Skin epidermis (tissue), 12 donors: Measurements from ENCODE around the gene GCDH.

Experiments used
- H3K27ac ChIP-seq, 21 experiments: fragments of 200-600 bp; sonication (generic) in 11 of 21; one replicate each; pipeline ENCODE4 v1.5.0; 2020; ENCODE audit warnings: mild to moderate bottlenecking in 3 of 21, inconsistent platforms in 2 of 21, moderate library complexity in 2 of 21
- H3K4me3 ChIP-seq, 7 experiments: fragments of 200-600 bp; sonication (generic) in 2 of 7; one replicate each; pipeline ENCODE4 v1.5.0; 2020; ENCODE audit warnings: inconsistent platforms in 2 of 7, mild to moderate bottlenecking in 2 of 7, moderate library complexity in 1 of 7

Gene GCDH

GRCh38 chr19:12871681-12872080 lies 19.3 kb upstream of the GCDH start:
- H3K4me3 ChIP-seq = no peak overlapping the region
- no peak overlapping the region for H3K27ac ChIP-seq

DNA sequence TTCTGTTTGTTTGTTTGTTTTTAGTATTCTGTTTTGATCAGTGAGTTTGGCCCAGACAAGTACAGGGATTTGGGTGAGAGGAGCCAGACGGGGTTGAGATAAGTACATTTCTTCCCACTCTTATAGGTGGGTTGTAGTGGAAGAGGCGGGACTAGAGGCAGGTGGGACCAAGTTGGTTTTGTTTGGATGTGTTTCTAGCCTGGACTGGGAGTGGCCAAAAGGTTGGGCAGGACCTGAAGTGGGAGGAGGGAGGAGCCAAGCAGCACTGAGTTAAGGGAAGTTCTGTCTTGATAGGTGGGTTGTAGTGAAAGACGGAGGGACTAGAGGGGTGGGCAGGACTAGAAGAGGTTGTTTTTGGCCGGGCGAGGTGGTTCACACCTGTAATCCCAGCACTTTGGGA lies 18.7 kb upstream of the GCDH start:
- H3K4me3 ChIP-seq = no peak overlapping the region
- no peak overlapping the region for H3K27ac ChIP-seq

- Histone ChIP-seq H3K27ac (no peak overlapping the region), H3K4me3 (peak overlapping the region in 2 of 7 experiments; percentile 3 to 25)
These were observed 17.7 kb upstream of the GCDH start for GRCh38 chr19:12872941-12873890.

GRCh38 chr19:12873891-12874745 lies 16.8 kb upstream of the GCDH start:
- no peak overlapping the region for H3K27ac ChIP-seq
- H3K4me3 ChIP-seq = no peak overlapping the region

DNA sequence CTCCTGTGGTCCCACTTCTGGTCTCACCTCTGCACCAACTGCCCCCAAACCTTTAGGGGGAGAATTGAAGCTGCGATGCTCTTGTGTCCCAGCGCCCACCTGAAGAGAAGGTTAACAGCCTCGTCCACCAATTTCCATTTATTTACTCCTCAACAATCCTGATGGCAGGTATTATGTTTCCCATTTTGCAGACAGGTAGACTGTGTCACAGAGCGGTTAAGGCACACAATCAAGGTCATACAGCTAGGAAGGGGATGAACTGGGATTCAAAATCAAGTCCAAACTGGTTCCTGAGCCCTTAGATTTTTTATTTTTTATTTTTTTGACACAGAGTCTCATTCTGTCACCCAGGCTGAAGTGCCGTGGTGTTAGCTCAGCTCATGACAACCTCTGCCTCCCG lies 15.9 kb upstream of the GCDH start:
- Histone ChIP-seq H3K27ac (no peak overlapping the region), H3K4me3 (no peak overlapping the region)

DNA sequence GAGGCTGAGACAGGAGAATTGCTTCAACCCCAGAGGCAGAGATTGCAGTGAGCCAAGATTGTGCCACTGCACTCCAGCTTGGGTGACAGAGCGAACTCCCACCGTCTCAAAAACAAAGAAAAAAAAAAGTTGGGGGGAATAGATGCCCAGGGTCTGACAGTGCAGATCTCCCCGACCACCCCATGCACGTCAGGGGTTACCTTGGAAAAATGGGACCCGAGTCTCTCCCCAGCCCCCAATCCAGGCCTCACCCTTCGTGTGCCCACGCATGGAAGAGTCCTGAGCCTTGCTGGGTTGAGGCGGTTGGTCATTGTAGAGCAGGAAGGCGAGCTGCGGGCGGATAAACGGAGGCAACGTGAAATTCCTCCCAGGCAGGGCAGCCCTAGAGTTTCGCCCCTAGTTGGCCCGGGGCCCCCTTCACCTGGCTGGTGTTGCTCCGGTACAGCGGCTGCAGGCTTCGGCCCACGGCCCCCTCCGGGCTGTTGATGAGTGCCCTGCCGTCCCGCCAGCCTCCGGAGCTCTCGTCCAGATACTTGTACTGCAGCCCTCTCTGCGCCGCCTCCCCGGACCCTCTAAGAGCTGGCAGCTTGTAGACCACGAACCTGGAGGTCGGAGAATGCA lies 10.3 kb upstream of the GCDH start:
- peak overlapping the region; percentile 14 to 92 (median 85) for H3K27ac ChIP-seq

GRCh38 chr19:12881172-12881808 lies 9.7 kb upstream of the GCDH start, which contains the start of gene DNASE2:
Gene DNASE2 (minus strand): TSS chr19:12881449. CDS start chr19:12881375, 74 bp downstream.
- peak within 1 kb of the TSS; percentile 14 to 92 (median 85) for H3K27ac ChIP-seq

More for the DNA sequence above, 10.3 kb upstream of the GCDH start:
- peak overlapping the region; percentile 54 to 80 (median 64) for H3K4me3 ChIP-seq

GRCh38 chr19:12882589-12882988 lies 8.4 kb upstream of the GCDH start:
- Histone ChIP-seq H3K4me3 (no peak overlapping the region), H3K27ac (peak overlapping the region in 2 of 21 experiments; percentile 6 to 92)

More at GRCh38 chr19:12881172-12881808, 9.7 kb upstream of the GCDH start, which contains the start of gene DNASE2:
- peak within 1 kb of the TSS; percentile 54 to 80 (median 64) for H3K4me3 ChIP-seq

DNA sequence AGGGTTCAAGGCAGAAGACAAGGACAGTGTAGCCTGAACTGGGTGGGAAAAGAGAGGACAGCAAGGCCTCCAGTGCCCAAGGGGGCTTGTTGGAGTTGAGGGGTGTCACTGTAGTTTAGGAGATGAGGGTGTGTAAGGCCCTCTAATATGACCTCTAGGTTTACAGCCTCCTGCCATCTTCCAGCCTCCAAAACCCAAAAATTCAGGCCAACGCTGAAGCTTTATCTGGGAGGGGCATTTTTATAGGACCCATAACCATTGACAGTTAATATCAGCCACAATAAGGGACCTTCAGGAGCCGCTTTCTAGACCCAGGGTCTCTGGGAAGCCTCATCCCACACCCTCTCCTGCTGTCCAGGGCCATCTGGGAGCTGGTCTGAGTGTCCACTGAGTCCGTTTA lies 6.8 kb upstream of the GCDH start:
- Histone ChIP-seq H3K27ac (no peak overlapping the region), H3K4me3 (no peak overlapping the region)

- peak overlapping the region in 1 of 7 experiments; percentile 47 for H3K4me3 ChIP-seq
- peak overlapping the region in 1 of 21 experiments; percentile 46 for H3K27ac ChIP-seq
These were observed 6.4 kb upstream of the GCDH start for GRCh38 chr19:12884627-12884925.

DNA sequence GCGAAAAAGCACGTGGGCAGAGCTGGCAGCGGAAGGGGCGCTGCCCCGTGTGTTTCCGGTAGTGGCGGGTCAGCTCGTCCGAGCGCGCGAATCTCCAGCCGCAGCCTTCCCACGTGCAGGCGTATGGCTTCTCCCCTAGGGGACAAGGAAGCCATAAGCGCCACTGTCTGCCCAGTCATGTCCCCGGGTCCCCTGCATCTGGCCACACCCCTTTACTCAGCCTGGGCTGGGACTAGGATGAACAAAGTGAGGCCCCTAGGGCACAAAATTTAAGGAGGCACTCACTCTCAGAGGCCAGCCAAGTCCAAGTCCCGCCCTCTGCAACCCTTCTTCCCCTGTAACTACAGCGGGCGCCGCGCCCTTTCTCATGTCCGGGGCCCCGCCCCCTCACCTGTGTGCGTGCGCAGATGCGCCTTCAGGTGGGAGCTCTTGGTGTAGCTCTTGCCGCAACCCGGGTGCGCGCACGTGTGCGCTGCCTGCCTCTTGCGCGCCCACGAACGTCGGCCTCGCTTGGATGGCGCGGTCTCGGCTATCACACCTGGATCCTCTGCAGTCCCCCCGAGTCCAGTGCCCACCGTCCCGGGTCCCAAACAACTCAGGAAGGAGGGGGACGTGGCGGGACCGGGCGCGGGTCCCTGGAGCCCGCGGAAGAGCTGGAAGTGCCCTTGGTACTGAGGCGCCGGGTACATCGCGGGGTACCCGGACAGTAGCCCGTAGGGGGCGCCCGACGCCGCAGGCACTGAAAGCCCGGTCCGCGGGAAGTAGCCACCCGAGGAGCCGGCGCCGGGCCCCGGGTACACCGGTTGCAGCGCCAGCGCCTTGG lies 5.8 kb upstream of the GCDH start:
- Histone ChIP-seq H3K4me3 (peak overlapping the region; percentile 13 to 47 (median 33)), H3K27ac (peak overlapping the region in 9 of 21 experiments; percentile 7 to 52 (median 37))

DNA sequence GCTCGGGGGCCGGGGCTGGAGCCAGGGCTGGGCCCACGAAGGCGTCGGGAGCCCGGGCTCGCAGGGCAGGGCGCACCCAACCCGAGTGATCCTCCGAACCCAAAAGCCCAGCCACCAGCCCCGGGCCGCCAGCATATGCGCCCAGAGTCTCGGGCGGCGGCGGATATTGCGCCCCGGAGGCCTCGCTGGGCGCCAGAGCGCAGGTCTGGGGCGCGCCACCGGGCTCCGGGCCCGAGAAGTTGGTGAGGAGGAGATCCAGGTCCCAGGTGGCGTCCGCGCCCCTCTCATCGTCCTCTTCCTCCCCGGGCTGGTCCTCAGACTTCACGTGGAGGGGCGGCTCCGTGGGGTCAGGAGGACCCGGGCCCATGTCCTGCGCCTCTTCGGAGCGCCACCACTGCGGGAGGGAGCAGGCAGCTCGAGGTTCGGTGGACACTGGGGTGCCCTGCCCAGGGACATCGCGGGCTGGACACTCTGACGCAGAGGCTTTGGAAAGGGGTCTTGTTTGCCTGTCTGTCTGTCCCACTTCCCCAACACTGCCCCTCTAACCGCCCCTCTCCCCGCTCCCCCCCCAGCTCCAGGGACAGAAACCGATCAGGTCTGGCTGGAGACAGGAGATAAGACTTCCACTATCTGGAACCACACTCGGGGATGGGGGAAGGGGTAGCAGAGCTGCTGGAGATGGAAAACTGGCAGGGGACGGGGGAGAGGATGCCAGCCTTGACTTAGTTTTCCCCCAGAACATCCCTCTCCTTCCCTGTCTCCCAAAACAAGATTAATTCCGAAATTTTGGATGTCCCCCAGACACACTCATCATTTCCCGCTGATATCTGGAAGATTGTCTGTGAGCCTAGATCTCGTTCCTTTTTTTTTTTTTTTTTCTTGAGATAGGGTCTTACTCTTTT lies 5.0 kb upstream of the GCDH start:
- peak overlapping the region; percentile 13 to 47 (median 33) for H3K4me3 ChIP-seq

GRCh38 chr19:12886651-12886968 lies 4.3 kb upstream of the GCDH start:
- Histone ChIP-seq H3K27ac (no peak overlapping the region), H3K4me3 (no peak overlapping the region)

More for the DNA sequence above, 5.0 kb upstream of the GCDH start:
- H3K27ac ChIP-seq = peak overlapping the region in 9 of 21 experiments; percentile 7 to 52 (median 37)

GRCh38 chr19:12886969-12887747 lies 3.8 kb upstream of the GCDH start, which contains the start of gene KLF1:
Gene KLF1 (minus strand): TSS chr19:12887201. CDS start chr19:12887140, 61 bp downstream.
- peak within 1 kb of the TSS in 5 of 7 experiments; percentile 13 to 47 (median 34) for H3K4me3 ChIP-seq
- H3K27ac ChIP-seq = peak within 1 kb of the TSS in 3 of 21 experiments; percentile 46 to 47 (median 46)

GRCh38 chr19:12888006-12888603 lies 2.9 kb upstream of the GCDH start:
- Histone ChIP-seq H3K4me3 (no peak overlapping the region), H3K27ac (no peak overlapping the region)

- Histone ChIP-seq H3K27ac (peak overlapping the region in 1 of 21 experiments; percentile 66), H3K4me3 (peak overlapping the region in 4 of 7 experiments; percentile 80 to 97 (median 96))
These were observed 617 bp upstream of the GCDH start for GRCh38 chr19:12890299-12890786.
